Panc1 (cell line): ENCODE measurements around the gene DLGAP5.

Experiments used
- POLR2AphosphoS5 ChIP-seq: IDR thresholded peaks from 2 replicates; pipeline ENCODE4 v1.6.1; 2012; ENCODE audit warnings: mild to moderate bottlenecking, low read depth, low read length, moderate library complexity
- TF ChIP-seq, protein P1 (sequence below): fragments of 450-650 bp; IDR thresholded peaks from 2 replicates; pipeline ENCODE4 v1.5.1; 2017; ENCODE audit warnings: mild to moderate bottlenecking

DNA sequence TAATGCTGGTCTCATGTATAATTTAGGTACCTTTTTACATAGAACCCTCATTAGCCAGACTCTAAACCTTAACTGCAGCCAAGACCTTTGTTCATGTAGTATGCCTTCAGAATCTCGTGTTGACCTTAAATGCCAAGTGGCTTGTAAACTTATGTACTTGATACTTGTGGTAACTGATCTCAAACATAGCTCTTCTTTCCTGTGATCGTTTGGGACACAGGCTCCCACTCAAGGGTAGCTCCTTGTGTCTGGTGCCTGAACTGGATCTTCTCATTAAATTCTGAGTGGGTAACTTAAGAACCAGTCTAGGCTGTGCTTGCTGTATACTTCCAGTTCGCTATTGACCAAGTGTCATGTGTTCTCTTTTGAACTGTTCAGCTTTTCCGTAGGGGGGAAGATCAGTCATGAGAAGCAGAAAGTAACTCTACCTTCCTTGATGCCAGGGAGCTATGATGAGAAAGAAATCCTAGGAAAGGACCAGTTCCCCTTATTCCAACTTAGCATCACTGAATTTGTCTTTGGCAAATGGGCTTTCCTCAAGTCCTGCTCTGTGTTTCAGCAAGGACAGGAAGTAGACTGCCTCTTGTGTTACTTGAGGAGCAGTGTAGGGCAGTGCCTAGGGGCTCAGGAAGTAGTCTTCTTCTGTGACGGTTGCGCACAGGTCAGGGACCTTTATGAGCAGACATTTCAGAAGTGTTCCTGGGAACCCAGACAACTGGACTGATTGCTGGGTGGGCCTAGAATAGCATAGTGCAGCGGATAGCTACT is 59.8 kb downstream of the DLGAP5 start:
- TF ChIP-seq, protein P1, sequence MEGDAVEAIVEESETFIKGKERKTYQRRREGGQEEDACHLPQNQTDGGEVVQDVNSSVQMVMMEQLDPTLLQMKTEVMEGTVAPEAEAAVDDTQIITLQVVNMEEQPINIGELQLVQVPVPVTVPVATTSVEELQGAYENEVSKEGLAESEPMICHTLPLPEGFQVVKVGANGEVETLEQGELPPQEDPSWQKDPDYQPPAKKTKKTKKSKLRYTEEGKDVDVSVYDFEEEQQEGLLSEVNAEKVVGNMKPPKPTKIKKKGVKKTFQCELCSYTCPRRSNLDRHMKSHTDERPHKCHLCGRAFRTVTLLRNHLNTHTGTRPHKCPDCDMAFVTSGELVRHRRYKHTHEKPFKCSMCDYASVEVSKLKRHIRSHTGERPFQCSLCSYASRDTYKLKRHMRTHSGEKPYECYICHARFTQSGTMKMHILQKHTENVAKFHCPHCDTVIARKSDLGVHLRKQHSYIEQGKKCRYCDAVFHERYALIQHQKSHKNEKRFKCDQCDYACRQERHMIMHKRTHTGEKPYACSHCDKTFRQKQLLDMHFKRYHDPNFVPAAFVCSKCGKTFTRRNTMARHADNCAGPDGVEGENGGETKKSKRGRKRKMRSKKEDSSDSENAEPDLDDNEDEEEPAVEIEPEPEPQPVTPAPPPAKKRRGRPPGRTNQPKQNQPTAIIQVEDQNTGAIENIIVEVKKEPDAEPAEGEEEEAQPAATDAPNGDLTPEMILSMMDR: 0 out of 2 replicates have a peak, but pooled peaks have one; percentile 1
- TF ChIP-seq POLR2AphosphoS5: no peak
